HK-2 (cell line): Measurements from ENCODE around the gene DTNBP1.

Source experiments
- DNase-seq: peaks from one replicate; pipeline ENCODE4 v3.0.0-alpha.2; 2018; ENCODE audit not compliant: unreplicated experiment

DTNBP1 gene

DNA sequence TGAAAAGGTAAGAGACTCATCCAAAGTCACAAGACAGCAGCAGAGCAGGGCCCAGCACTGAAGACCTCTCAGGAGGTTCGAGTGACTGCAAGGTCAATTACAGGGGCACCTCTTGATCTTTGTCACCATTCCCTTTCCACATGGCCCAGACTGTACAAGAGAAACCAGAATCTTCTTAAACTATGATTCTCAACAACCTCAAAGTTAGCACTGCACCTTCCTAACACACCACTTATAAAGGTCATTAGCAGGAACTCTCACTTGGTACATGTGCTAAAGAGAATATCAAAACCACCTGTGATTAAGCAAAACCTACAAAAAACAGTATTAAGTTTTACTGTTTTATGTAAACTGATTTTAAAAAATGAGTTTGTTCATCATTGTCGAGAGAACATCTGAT, 70.2 kb downstream of the DTNBP1 start:
- DNase-seq: no peak

- peak; percentile 6 for DNase-seq
Observed at GRCh38 chr6:15588971-15589634, 73.7 kb downstream of the DTNBP1 start.

GRCh38 chr6:15586503-15586902, 76.3 kb downstream of the DTNBP1 start:
- no peak for DNase-seq

DNA sequence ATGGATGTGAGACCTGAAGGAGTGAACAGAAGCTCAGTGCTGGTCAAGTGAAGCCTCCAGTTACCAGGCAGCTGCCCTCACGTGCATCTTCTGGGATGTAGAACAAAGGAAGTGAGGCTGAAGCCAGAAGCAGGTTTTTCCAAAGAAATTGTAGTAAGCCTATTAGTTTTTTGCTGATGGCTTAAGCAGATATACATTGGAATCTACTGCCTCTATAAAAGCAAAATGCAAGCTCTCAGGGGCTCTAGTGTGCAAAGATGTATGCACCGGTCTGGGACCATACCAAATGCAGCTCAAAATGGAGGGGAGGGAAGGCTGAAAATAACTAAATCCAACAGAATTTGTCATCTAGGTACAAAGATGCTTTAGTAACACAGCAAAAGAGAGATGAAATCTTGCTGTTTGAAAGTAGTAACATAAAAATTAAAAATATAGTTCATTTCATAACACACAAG, 77.0 kb downstream of the DTNBP1 start:
- no peak for DNase-seq

GRCh38 chr6:15582499-15582898, 80.3 kb downstream of the DTNBP1 start:
- no peak for DNase-seq

DNA sequence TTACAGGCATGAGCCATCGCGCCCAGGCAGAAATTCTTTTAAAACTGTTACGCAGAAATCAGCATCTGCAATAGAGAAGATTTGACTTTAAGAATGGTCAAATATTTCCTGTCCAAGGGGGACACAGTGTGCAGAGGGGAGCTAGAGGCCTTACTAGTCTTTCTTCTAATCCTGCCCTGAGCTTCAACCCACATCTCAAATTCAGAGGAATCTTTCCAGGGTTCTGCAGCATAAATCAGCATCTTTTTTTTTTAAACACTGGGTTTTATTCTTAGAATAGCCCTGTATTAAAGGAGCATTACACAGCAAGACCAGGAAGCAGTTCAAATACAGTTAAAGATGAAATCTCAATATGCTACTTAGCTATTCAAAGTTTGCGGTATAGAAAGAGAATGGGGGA, 81.1 kb downstream of the DTNBP1 start:
- DNase-seq: no peak

GRCh38 chr6:15580326-15580725, 82.5 kb downstream of the DTNBP1 start:
- DNase-seq: no peak

DNA sequence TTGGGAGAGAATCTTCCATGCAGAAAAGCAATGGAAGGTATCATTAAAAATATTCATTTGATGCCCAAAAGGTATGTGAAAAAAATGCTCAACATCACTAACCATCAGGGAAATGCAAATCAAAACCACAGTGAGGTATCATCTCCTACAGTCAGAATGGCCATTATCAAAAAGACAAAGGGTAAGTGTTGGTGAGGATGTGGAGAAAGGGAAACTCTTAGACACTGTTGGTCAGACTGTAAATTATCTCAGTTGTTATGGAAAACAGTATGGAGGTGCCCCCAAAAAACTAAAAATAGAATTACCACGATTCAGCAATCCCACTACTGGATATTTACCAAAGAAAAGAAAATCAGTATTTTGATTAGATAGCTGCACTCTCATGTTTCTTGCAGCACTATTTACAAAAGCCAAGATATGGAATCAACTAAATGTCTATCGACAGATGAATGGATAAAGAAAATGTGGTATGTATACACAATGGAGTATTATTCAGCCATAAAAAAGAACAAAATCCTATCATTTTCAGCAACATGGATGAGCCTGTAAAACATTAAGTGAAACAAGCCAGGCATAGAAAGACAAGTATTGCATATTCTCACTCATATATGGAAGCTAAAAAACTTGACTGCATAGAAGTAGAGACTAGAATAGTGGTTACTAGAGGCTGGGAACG, 84.0 kb downstream of the DTNBP1 start:
- DNase-seq: no peak

DNA sequence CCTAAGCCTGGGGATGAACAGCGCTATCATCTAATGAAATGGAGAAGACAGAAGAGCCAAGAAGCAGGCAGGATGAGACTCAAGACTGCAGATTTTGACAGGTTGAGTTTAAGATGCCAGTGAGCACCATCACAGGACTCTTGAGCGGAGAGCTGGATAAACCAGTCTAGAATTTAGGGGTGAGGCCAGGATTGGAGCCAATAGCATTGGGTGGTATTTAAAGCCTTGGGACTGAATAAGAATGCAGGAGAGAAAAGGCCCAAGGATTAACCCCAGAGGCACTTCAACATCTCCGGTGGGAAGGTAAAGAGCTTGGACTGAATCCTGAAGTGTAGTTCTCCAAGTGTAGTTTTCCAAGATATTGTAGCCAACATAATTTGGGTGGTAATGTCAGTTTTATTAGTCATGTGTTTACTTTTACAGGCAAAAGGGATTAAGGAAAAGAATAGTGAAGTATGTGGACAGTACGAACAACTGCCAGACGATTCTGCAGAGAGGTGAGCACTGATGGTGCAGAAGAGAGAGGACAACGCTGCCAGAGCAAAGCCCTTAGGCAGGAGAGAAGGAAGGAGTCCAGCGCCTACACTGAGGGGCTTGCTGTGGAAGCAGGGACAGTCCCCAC, 85.2 kb downstream of the DTNBP1 start:
- no peak for DNase-seq

DNA sequence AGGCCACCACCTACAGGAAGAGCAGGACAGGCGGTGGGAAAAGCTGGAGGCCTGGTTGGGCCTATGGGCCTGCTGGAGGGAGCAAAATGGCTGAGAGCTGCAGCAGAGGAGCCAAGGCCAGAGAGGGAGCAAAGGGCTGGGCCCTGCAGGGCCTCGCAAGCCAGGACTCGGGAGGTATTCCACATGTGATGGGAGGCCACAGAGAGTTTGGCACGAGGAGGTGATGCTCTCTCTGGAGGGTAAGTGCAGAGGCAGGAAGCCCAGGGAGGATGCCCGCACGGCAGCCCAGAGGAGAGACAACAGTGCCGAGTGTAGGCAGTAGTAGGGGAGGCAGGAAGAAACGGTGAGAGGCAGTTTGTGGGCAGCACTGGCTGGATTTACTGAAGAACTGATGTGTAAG, 85.7 kb downstream of the DTNBP1 start:
- no peak for DNase-seq

DNA sequence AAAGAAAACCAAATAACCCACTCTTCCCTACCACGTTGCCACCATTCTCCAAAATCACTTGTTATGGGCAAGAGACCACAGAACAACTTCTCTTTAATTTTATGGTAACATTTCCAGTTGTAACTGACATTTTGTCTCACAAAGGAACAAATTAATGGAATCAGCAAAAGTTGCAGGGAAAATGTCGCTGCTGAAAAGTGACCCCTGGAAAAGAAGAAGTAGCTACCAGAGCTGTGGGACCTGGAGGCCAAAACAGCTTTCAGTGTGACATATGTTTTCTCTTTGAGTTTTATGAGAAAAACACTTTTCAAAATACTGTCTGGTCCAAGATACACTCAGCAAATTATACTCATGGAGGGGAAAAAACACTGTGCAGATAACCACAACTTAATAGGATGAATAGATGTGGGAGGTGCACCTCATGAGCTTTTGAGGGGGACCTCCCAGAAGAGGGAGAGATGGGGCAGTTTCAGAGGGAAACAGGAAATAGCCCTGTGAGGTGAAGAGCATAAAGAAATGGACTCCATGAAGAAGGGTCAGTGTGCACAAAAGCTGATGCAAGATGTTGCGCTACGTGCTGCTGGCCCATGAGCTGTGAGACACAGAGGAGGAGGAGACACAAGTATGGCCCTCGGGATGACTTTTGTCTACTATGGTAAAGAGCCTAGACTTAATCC, 87.3 kb downstream of the DTNBP1 start:
- no peak for DNase-seq

- peak; percentile 5 for DNase-seq
Observed at GRCh38 chr6:15574486-15574885, 88.3 kb downstream of the DTNBP1 start.

GRCh38 chr6:15574023-15574422, 88.8 kb downstream of the DTNBP1 start:
- DNase-seq: no peak

GRCh38 chr6:15573384-15573783, 89.4 kb downstream of the DTNBP1 start:
- DNase-seq: no peak

- no peak for DNase-seq
Observed at GRCh38 chr6:15572296-15573016, 90.4 kb downstream of the DTNBP1 start.

- no peak for DNase-seq
Observed at GRCh38 chr6:15570171-15570570, 92.7 kb downstream of the DTNBP1 start.

GRCh38 chr6:15569035-15569995, 93.5 kb downstream of the DTNBP1 start:
- no peak for DNase-seq

- no peak for DNase-seq
Observed at GRCh38 chr6:15562977-15563376, 99.9 kb downstream of the DTNBP1 start.

GRCh38 chr6:15561447-15562199, 101.2 kb downstream of the DTNBP1 start:
- DNase-seq: no peak

DNA sequence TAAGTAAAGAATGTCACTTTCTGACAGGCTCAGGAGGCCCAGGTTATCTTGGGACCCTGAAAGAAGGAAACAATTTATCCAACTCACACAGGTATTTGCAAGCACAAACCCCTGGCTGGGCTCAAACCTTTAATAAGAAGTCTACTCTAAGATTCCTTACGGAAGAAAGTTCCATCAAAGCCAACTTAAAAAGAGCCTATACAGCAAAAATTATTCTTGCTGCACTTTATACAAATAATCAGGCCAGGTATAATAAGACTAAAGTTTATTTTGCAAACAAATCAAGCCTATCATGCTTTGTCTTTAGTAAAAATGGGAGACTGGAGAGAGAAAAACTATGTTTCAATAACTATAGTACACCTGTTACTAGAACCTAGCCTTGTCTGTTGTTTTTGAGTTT, 102.1 kb downstream of the DTNBP1 start:
- DNase-seq: no peak
